HG03457 (cell line): Measurements from ENCODE around the gene LRRTM2.

Experiments
- ATAC-seq: cut with Tn5 transposase; IDR thresholded peaks from one replicate; pipeline ENCODE4 v1.9.1; 2021; ENCODE audit warnings: moderate number of reproducible peaks; ENCODE audit not compliant: unreplicated experiment

Gene LRRTM2

GRCh38 chr5:138884094-138884493 lies 9.0 kb upstream of the LRRTM2 start:
- no peak for ATAC-seq

GRCh38 chr5:138883211-138883610 lies 8.1 kb upstream of the LRRTM2 start:
- no peak for ATAC-seq

GRCh38 chr5:138878437-138879235 lies 3.5 kb upstream of the LRRTM2 start:
- ATAC-seq = no peak

GRCh38 chr5:138876811-138877210 lies 1.7 kb upstream of the LRRTM2 start:
- ATAC-seq = no peak

GRCh38 chr5:138875946-138876345 lies 811 bp upstream of the LRRTM2 start:
- no peak for ATAC-seq

DNA sequence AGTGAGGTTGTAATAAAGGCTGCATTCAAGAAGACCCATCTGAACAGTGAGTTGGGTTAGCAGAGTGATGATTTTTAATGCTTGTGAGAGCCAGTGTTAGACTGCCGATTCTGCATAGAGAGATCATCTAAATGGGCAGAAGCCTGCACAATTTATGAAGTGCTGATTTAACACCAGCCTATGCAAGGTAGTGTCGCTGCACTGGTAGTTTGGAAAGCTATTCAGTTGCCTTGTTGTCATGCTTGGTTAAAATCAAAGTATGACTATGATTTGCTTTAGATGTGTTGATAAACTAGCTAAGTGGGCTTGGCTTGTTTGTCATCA lies 379 bp upstream of the LRRTM2 start:
- ATAC-seq = no peak

DNA sequence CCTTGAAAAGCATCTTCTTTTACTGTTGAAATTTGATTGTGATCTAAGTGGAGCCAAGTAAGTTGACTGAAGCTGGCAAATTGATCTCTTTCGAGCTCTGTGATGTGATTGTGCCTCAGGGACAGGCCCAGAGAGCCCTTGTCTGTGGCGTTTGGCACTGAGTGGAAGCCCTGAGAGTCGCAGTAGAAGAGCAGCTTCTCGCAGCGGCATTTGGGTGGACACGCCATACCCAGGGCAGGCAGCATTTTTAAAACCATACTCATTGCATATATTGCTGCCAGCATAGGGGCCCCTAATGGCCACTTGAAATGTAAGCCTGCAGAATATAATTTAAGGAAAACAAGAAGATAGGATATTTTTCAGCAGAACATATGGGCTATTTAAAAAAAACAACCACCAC lies 894 bp downstream of the LRRTM2 start:
- ATAC-seq = no peak

DNA sequence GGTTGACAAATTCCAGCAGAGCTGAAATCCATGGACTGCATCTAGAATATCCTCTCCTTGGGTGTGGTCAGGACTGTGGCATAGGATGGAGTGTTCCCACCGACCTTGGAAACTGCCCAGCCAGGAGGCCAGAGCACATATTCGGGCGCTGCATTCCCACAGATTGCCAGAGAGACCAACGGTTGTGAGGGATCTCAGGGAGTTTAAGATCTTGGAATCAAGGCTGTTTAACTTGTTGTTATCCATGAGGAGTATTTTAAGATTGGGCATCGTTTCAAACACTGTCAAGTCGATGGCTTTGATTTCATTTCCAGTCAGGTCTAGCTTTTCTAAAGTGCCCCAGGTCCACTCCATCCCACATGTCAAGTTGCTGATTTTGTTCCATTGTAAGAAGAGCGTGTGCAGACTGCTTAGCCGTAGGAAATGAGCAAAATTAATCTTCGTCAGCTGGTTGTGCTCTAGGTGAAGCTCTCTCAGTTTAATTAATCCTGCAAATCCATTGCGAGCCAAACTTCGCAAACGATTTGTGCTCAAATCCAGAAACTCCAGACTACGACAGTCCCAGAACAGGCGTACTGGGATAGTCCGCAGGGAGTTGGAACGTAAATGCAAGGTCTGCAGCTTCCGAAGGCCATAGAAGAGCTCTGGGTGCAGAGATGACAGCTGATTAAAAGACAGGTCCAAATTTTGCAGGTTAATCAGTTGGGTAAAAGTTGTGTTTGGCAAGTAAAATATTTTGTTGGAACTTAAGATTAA lies 1.5 kb downstream of the LRRTM2 start:
- no peak for ATAC-seq

- no peak for ATAC-seq
These were observed 2.2 kb downstream of the LRRTM2 start for GRCh38 chr5:138872841-138873465.

GRCh38 chr5:138870611-138871010 lies 4.5 kb downstream of the LRRTM2 start:
- ATAC-seq = no peak

DNA sequence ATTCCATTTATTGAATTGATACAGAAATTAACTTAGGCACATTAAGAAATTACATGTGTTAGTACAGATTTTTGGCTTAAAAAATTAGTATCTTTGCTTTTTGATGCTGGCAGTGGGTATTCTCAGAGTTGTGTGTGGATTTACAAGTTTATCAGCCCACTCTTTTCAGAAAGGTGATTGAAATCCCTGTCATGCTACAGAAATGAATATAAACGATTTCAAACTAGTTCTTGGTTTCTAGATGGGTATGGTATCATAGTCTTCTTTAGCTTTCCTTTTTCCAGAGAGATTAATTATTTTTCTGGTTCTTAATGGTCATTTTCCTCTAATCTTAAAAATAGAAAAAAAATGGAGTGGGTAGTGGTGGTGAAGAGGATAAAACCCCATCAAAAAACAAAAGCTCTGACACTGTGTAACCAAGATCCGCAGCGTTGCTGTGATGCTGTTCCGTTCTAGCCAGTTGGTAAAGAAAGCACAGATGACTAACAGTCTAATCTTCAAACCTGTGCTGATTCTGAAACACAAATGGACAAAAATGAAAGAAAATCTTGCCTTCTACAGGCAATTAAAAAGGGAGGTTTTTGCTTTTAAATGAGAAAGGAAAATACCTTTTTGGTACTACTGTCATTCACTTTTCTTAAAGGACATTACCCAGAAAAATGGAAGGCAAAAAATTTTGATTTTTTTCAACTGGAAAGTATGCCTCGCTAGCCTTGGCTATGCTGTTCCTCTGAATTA lies 5.2 kb downstream of the LRRTM2 start:
- ATAC-seq = no peak

GRCh38 chr5:138869038-138869437 lies 6.1 kb downstream of the LRRTM2 start:
- ATAC-seq = no peak

- no peak for ATAC-seq
These were observed 8.1 kb downstream of the LRRTM2 start for GRCh38 chr5:138867011-138867410.

DNA sequence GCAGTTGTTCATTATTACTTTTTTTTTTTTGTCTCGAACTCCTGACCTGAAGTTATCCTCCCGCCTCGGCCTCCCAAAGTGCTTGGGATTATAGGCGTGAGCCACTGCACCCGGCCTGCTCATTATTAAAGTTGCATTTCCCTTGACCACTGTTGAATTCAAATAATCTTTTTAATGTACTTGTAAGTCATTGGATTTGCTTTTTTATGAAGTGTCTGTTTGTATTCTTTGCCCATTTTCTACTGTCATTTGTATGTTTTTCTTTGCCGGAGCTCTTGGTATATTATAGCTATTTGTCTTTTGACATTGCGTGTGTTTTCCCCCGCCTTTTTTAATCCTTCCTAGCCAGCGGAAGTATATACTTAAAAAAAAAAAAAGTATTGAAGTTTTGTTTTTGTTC lies 22.0 kb downstream of the LRRTM2 start:
- no peak for ATAC-seq

- no peak for ATAC-seq
These were observed 24.2 kb downstream of the LRRTM2 start for GRCh38 chr5:138850865-138851435.

- ATAC-seq = no peak
These were observed 25.3 kb downstream of the LRRTM2 start for GRCh38 chr5:138849882-138850281.

GRCh38 chr5:138849439-138849838 lies 25.7 kb downstream of the LRRTM2 start:
- no peak for ATAC-seq

DNA sequence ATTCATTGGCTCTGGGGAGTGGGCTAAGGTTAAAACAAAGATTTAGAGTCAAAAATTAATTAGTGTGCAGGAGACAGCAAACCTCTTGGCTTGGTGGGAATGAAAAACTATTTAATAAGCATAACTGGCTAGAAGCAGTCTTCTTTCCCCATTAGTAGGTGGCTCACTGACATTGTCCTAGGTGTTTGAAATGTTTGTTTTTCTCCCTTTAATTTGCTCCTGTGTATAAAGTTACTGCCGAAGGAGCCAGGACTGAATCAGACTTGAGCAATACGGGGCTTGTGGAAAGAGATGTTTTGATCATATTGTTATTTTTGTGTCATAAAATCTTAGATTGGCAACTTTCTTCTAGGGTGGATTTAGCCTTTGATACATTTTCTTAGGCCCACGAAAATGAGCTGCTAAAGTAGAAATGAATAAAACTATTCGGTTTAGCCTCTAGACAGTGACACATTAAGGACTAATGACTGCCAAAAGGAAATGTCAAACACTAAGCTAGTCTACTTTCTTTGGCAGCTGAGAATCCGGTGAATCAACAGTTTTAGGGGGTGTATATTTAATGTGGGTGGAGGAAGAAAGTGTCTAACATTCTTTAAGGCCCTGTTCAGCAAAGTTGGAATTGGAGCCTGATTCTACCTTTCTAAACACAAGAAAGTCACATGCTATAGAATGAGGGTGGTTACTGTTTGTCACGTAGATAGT lies 30.2 kb downstream of the LRRTM2 start:
- no peak for ATAC-seq

DNA sequence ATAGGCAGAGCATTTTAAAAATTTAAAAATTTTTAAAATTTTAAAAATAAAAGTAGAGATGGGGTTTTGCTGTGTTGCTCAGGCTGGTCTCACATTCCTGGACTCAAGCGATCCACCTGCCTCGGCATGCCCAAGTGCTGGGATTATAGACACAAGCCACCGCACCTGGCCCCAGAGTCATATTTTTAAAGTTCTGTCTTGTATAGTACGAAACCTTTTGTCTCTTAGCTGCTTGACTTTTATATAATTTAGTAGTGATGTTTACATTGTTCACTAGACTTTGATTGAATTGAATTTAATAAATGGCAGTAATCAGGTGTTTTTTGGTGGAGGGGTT lies 31.0 kb downstream of the LRRTM2 start:
- no peak for ATAC-seq

DNA sequence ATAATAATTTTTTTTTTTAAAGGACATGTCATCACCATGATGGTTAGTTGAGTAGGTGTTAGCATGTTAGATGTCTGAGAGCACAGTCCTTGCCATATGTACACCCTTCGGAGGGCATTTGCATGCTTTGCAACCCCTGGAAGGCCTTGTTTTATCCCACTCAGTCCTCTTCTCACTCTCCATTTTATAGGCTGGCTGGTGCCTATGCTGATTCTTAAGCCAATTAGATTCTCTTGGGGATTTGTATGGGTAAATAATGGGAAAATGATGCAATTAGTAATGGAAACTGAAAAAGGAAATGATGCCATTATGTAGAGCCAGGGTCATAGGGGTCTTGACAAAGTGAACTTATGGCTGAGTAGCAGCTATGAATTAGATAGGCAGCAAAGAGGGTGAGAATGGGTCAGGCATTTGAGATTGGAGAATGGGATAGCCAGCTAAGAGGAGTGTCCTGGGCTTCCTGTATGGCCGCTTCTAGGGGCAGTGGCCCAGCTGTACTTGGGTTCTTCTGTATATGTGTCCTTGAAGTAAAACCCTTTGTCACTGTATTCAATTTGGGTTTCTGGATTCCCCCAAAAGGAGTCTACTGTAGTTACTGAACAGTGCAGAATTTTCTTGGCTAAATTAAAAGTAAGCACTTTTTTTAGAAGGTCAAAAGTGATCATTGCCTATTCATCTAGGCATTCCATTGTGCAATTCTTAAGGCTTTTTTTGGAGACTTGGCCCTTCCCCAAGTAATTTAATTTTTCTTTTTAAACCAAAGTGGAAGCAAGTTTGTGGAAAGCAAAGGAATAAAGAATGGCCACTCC lies 31.6 kb downstream of the LRRTM2 start:
- ATAC-seq = no peak
